DMS79 treated with DMSO at 0.1 percent for 48 hours (cell line): Measurements from ENCODE around the gene RFTN1.

Source experiments
- DNase-seq: peaks from one replicate; lab custom pipeline; 2025; lab: John Stamatoyannopoulos, UW

Gene RFTN1

GRCh38 chr3:16355828-16356227 lies 157.7 kb downstream of the RFTN1 start:
- no peak for DNase-seq

GRCh38 chr3:16354291-16354690 lies 159.2 kb downstream of the RFTN1 start:
- DNase-seq, result no peak

DNA sequence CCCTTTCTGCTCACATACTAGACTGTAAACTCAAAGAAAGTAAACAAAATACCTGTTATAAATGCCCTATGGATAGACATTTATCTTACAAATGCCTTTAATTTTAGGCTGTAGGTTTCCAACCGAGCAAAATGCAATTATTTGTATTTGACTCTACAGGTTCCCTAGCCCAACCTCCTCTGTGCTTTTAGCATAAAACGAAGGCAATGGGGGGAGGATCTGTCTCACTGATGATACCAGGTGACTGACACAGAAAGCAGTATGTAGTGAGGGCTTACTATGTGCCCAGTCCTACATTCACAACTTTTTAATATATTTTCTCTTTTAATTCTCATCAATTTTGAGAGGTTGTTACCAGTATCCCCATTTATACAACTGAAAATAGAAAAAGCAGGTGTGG lies 161.1 kb downstream of the RFTN1 start:
- no peak for DNase-seq

DNA sequence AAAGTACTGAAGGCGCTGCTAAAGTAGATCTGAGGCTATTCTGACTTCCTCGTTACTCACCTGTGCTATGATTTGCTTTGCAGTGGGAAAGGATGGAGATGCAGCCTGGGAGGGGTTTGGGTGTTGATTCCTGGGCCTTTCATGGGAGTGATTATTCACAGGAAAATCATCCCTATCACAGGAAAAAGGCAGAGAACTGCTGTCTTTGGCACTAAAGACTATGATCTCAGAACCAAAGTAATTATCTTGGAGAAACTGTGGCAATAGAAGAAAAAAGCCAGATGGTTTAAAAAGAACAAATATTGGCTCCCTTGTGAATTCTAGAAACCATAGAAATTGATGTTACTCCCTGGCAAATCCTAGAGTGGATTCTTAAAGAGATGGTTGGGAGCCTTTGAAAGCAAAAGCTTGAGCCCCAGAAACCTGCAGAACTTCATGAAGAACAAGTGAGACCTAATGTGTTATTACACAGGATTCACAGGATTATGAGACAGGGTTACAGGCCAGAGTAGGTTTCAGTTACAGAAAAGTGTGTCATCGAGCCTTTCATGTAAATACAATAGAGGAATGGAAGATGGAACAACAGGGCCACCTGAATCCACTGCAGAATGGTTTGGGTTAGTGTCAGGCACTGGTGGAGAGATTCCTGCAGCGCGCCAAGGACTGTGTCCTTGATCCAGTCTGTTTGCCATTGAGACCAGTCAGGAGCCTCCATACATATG lies 162.7 kb downstream of the RFTN1 start:
- DNase-seq, result no peak

DNA sequence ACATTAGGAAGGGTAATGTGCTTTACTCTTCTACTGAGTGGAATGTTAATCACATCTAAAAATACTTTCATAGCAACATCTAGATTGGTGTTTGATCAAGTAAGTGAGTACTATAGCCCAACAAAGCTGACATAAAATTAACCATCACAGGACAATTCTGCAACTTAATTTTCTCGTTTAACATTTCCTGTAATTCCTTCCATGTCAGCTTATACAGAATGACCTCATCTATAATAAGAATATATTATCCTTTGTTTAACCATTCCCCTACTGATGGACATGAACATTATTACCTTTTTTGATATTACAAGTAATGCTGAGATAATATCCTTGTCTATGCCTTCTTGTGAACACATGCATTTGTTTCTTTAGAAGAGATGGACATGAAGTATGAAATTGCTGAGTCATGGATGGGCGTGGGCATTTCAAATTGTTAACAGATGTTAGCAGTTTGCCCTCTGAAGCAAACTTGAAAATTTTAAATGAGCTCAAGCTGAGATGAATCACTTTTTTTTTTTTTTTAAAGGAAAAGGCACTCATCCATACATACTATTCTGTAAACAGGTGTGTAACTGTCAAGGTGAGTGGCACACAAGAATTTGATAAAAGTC lies 163.4 kb downstream of the RFTN1 start:
- DNase-seq, result no peak

GRCh38 chr3:16347548-16347947 lies 166.0 kb downstream of the RFTN1 start:
- no peak for DNase-seq

- no peak for DNase-seq
Measured at GRCh38 chr3:16346413-16347081, 167.0 kb downstream of the RFTN1 start.

DNA sequence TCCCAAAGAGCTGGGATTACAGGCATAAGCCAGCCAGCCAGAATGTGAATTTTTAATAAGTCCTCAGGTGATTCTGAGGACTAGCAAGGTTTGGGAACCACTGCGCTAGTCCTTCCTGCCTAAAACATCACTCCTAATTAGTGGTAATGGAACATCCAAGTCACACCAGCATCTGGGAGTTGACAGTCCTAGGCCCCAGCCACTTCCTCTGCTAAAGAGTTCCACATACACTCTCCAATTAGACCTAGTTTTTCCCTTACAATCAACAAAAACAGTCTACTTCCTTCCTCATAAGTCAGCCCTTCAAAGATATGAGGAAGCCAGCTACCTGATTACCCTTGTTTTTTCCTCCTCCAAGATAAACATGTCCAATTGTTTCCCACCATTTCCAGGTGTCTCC lies 170.4 kb downstream of the RFTN1 start:
- no peak for DNase-seq

DNA sequence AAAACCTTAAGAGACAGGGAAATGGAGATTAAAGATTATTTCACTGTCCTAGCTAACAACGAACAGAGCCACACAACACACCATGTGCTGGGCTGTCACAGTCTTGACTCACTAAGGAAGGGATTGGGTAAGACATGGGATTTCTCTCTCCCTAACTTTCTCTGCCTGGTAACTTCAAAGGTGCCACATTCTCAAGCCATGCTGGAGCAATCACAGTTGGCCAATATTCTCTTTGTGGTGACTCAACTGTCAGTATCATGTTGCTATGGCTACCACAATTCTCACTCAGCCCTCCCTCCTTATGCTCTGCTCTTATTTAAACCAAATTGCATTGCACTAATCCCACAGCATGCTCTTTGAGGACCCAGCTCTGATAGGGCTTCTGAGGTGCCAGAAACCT lies 174.5 kb downstream of the RFTN1 start:
- DNase-seq, result no peak

- DNase-seq, result no peak
Measured at GRCh38 chr3:16337856-16338540, 175.5 kb downstream of the RFTN1 start.

GRCh38 chr3:16336825-16337224 lies 176.7 kb downstream of the RFTN1 start:
- DNase-seq, result no peak

DNA sequence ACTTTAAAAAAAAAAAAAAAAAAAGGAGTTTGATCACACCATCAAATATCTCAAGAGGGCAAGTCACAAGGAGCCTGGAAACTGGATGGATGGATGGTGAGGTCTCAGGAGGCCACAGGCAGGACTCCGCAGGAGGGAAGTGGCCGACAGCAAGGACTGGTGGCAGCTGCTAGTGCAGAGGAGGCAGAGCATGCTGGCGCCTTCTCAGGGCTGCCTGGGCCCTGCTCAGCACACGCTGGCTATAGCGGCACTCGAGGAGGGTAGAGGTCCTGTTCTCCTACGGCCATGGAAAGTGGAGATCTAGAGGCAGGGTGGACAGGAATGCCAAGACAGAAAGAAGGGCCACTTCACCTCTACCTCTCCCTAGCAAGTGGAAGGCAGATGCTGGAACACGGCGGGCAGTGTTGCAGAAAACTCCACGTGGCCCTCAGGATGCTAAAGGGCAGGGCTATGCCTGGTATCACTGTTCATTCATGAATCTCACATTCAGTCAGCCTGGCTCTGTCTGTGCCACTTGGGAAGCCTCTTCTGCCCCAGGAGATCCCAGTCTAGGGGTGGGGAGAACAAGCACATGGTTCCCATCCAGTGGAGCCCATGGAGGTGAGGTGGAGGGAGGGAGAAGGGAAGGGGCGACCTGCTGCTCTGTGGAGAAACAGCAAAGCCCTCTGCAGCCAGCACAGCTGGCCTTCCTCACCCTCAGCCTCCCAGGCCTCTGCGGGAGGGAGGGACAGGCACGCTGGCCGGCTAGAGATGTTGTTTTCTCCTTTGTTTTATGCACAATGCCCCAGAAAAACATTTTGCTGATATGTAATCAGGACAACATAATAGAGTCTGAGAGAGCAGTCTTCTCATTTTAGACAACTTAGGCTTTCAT lies 177.5 kb downstream of the RFTN1 start:
- DNase-seq, result no peak

DNA sequence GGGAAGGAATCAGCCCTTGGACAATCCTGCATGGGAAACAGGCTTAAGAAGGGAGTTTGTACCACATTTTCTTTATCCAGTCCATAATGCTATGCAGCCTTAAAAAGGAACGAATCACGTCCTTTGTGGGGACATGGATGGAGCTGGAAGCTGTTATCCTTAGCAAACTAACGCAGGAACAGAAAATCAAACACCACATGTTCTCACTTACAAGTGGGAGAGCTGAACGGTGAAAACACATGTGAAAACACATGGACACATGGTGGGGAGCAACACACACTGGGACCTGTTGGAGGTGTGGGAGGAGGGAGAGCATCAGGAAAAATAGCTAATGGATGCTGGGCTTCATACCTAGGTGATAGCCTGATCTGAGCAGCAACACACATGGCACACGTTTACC lies 178.2 kb downstream of the RFTN1 start:
- no peak for DNase-seq

GRCh38 chr3:16334909-16335308 lies 178.6 kb downstream of the RFTN1 start:
- DNase-seq, result no peak

- no peak for DNase-seq
Measured at GRCh38 chr3:16332904-16333426, 180.5 kb downstream of the RFTN1 start.

- DNase-seq, result no peak
Measured at GRCh38 chr3:16331319-16331883, 182.1 kb downstream of the RFTN1 start.

DNA sequence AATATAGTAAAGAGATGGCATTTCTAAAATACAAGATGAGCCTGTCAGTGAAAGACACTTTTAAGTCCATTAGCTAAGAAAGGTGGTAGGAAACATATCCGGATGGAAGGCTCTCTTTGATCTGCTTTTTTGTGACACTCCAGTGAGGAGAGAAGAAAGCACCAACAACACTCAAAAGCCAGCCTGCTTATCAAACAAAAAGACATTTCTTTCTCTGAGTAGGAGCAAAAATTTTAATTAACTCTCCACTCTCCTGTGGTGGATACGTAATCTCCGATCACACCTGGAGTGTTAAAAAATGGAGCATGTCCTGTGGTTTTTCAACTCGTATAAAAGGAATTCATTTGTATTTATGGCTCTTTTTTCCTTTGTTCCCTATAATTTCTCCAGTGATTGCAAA lies 183.1 kb downstream of the RFTN1 start:
- peak; percentile 33 for DNase-seq

DNA sequence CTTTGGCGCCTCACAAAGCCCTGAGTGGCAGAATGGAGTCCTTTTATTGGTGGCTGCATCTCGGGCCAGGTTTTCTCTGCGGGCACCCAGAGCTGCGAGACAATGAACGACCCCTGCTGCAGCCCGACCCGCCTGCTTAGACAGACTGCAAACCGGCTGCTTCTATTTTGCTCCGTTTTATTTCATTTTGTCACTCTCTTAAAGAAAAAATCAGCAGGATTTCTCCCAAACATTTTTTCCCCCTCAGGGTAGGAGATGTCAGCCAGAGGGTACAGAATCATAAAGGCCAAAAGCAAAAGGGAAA lies 183.7 kb downstream of the RFTN1 start:
- peak; percentile 78 for DNase-seq

DNA sequence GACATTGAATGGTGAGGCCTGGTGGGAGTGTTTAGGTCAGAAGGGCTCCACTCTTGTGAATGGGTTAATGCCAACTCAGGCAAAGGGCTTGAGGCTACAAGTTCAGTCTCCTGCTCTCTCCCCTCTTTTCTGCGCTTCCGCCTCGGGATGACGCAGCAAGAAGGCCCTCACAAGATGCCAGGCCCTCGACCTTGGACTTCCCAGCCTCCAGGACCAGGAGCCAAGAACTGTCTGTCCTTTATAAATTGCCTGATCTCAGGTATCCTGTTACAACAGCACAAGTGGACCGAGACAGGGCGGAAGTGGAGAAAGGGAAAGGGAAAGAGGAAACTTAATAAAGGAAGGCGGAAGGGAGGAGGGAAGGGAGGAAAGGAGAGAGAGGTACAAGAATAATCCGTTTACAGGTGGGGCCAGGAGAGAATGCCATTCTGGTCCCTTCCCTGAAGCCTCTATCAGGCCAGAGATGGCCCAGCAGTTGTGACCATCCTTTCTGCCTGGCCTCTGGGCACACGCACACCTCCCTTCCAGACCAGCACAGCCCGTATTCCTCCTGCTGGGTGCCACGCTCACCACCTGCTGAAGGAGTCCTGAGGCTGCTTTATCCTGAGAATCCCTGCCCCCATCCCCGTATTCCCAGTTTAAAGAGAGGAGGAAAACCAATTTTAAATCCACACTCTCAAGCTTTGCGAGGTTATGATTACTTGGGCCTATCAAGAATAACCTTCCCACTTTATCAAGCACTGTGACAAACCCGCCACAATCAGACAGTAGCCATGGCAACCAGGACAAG lies 184.3 kb downstream of the RFTN1 start:
- peak; percentile 12 for DNase-seq

- DNase-seq, result no peak
Measured at GRCh38 chr3:16328124-16328523, 185.4 kb downstream of the RFTN1 start.
